Liver (tissue), 9 donors: Measurements from ENCODE around the gene SBDS. TPM values are rescaled to one million over a fixed set of nuclear protein-coding genes. Genes with fewer than 3 reads are reported as not detected.
"Not testable (repeated sequence)": the region's sequence is repeated elsewhere in the genome, so short reads cannot be mapped to it uniquely, and the experiment has no call there.

Experiments used
- DNase-seq: peaks from one replicate; pipeline ENCODE4 v3.0.0-alpha.2; 2017; ENCODE audit warnings: low spot score
- H3K27ac ChIP-seq, 2 donors: one replicate each; pipeline ENCODE4 v1.7.0; 2013; ENCODE audit warnings: inconsistent platforms in 2 of 2, low read length in 2 of 2, control low read depth in 1 of 2, low read depth in 1 of 2, mild to moderate bottlenecking in 1 of 2
- H3K27me3 ChIP-seq, 4 donors: one replicate each; pipeline versions ENCODE4 v1.6.1 to v1.7.0; 2013; ENCODE audit warnings: low read length in 3 of 4, inconsistent platforms in 1 of 4, mild to moderate bottlenecking in 1 of 4, moderate library complexity in 1 of 4; ENCODE audit not compliant: control insufficient read depth in 4 of 4, insufficient read depth in 4 of 4
- H3K36me3 ChIP-seq, 4 donors: one replicate each; pipeline versions ENCODE4 v1.6.1 to v1.7.0; 2013; ENCODE audit warnings: low read length in 3 of 4, mild to moderate bottlenecking in 3 of 4, low read depth in 1 of 4, moderate library complexity in 1 of 4; ENCODE audit not compliant: control insufficient read depth in 4 of 4, insufficient read depth in 3 of 4
- H3K4me1 ChIP-seq, 4 donors: one replicate each; pipeline versions ENCODE4 v1.6.1 to v1.7.0; 2013; ENCODE audit warnings: low read length in 3 of 4, mild to moderate bottlenecking in 3 of 4, moderate library complexity in 1 of 4; ENCODE audit not compliant: control insufficient read depth in 4 of 4, insufficient read depth in 4 of 4
- H3K4me3 ChIP-seq, 3 donors: one replicate each; pipeline versions ENCODE4 v1.6.1 to v1.7.0; 2013; ENCODE audit warnings: low read length in 3 of 3, control low read depth in 1 of 3, low read depth in 1 of 3, mild to moderate bottlenecking in 1 of 3
- H3K9ac ChIP-seq, 2 donors: one replicate each; pipeline ENCODE4 v1.7.0; 2013; ENCODE audit warnings: low read length in 2 of 2, mild to moderate bottlenecking in 2 of 2, moderate library complexity in 2 of 2, control low read depth in 1 of 2, low read depth in 1 of 2
- H3K9me3 ChIP-seq, 4 donors: one replicate each; pipeline versions ENCODE4 v1.6.1 to v1.7.0; 2013; ENCODE audit warnings: low read length in 3 of 4; ENCODE audit not compliant: control insufficient read depth in 4 of 4
- ATF3 ChIP-seq: IDR thresholded peaks from 2 replicates; pipeline ENCODE4 v1.6.1; 2016; ENCODE audit warnings: antibody characterized with exemption
- EGR1 ChIP-seq, 2 donors: IDR thresholded peaks; 2 replicates each; pipeline ENCODE4 v1.6.1; 2016 to 2018; ENCODE audit warnings: antibody characterized with exemption in 2 of 2, low read depth in 2 of 2
- FOXA1 ChIP-seq: IDR thresholded peaks from 2 replicates; pipeline ENCODE4 v1.6.1; 2016; ENCODE audit warnings: antibody characterized with exemption
- FOXA2 ChIP-seq: IDR thresholded peaks from 2 replicates; pipeline ENCODE4 v1.6.1; 2016; ENCODE audit warnings: antibody characterized with exemption
- HNF4A ChIP-seq, 2 donors: conservative IDR thresholded peaks; 2 replicates each; pipeline ENCODE4 v1.6.1; 2016; ENCODE audit warnings: antibody characterized with exemption in 2 of 2, mild to moderate bottlenecking in 2 of 2
- HNF4G ChIP-seq: IDR thresholded peaks from 2 replicates; pipeline ENCODE4 v1.6.1; 2016; ENCODE audit warnings: antibody characterized with exemption
- JUND ChIP-seq, 2 donors: IDR thresholded peaks; 2 replicates each; pipeline ENCODE4 v1.6.1; 2016; ENCODE audit warnings: antibody characterized with exemption in 2 of 2
- NR2F2 ChIP-seq: IDR thresholded peaks from 2 replicates; pipeline ENCODE4 v1.6.1; 2016; ENCODE audit warnings: antibody characterized with exemption
- RAD21 ChIP-seq, 2 donors: IDR thresholded peaks; 2 replicates each; pipeline ENCODE4 v1.6.1; 2016; ENCODE audit warnings: antibody characterized with exemption in 2 of 2, mild to moderate bottlenecking in 2 of 2
- RXRA ChIP-seq, 2 donors: IDR thresholded peaks; 2 replicates each; pipeline ENCODE4 v1.6.1; 2017 to 2018; ENCODE audit warnings: antibody characterized with exemption in 2 of 2, mild to moderate bottlenecking in 1 of 2
- SP1 ChIP-seq: IDR thresholded peaks from 2 replicates; pipeline ENCODE4 v1.6.1; 2018; ENCODE audit warnings: antibody characterized with exemption, mild to moderate bottlenecking
- YY1 ChIP-seq: IDR thresholded peaks from 2 replicates; pipeline ENCODE4 v1.6.1; 2016; ENCODE audit warnings: antibody characterized with exemption, mild to moderate bottlenecking
- WGBS: extraction: QIAGEN DNeasy Blood & Tissue Kit; methylation state at CpG from one replicate; pipeline ENCODE4 v1.1.7; 2013; 5-methylcytosine and 5-hydroxymethylcytosine counted together
- polyA plus RNA-seq, 2 donors: library from polyadenylated mRNA; stranded (reverse) in 1 of 2; unstranded in 1 of 2; fragments of 200-250 nt in 1 of 2; fragments of >200 nt in 1 of 2; fragmentation: Nextera tagmentation in 1 of 2; extraction: Ambion mirVana in 1 of 2; gene quantifications; one replicate each; pipeline versions ENCODE4 v1.2.1 to v1.2.3, GENCODE V29; 2013 to 2015
- total RNA-seq, 2 donors: library from RNA; depleted of rRNA; stranded (reverse); fragments of >200 nt; gene quantifications; one replicate each; pipeline ENCODE4 v1.2.3, GENCODE V29; 2014
- TF ChIP-seq, protein P1 (sequence below): IDR thresholded peaks from 2 replicates; pipeline ENCODE4 v1.6.1; 2016; ENCODE audit warnings: antibody characterized with exemption
- TF ChIP-seq, protein P2 (sequence below): IDR thresholded peaks from 2 replicates; pipeline ENCODE4 v1.6.1; 2016; ENCODE audit warnings: antibody characterized with exemption, mild to moderate bottlenecking
- TF ChIP-seq, protein P3 (sequence below): IDR thresholded peaks from 2 replicates; pipeline ENCODE4 v1.6.1; 2016; ENCODE audit warnings: antibody characterized with exemption
- donor health status: healthy.
- donor health status: healthy.
- donor health status: healthy.
- donor health status: healthy.
- donor health status: healthy.

The SBDS gene
- total and polyA plus RNA-seq, 4 donors = 34.1 to 66.0 (median 59.6) TPM

GRCh38 chr7:67025459-67025858, 30.1 kb upstream of the SBDS start:
- peaks cover 6 to 18% (median 16%) of the 10 kb centered on the region in 4 donors for H3K36me3 ChIP-seq

DNA sequence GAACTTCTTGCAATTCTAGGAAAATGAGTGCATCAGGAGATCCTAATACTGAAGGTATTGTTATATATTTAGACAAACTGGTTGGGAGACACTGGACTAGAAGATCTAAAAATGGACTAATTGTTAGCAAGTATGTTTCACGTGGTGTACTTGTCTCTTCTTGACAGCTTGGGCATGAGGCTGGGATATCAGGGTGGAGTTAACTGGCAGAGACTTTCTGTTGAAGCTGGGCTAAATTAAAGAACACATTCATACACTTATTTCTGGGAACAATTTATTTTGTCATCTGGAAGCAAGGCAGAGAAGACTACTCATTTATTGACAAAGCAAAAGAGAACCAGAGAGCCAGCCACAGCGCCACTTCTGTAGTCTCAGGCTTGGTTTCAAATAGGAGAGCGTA, 27.1 kb upstream of the SBDS start:
- Histone ChIP-seq H3K9ac (no peak overlapping the region), H3K4me3 (no peak overlapping the region), H3K27ac (no peak overlapping the region), H3K36me3 (peaks cover 9 to 30% (median 20%) of the 10 kb centered on the region in 4 donors), H3K9me3 (no peaks in the 10 kb centered on the region), H3K27me3 (no peaks in the 10 kb centered on the region), H3K4me1 (no peaks in the 10 kb centered on the region)
- no peak for DNase-seq
- TF ChIP-seq RXRA (IDR thresholded peaks at IDR 0.05) (no peak), NR2F2 (no peak), FOXA2 (no peak), HNF4A (conservative IDR thresholded peaks at IDR 0.05) (no peak), FOXA1 (no peak), HNF4G (no peak), SP1 (no peak), ATF3 (no peak), YY1 (no peak), RAD21 (IDR thresholded peaks at IDR 0.05) (no peak), JUND (IDR thresholded peaks at IDR 0.05) (no peak)
- TF ChIP-seq, protein P1, sequence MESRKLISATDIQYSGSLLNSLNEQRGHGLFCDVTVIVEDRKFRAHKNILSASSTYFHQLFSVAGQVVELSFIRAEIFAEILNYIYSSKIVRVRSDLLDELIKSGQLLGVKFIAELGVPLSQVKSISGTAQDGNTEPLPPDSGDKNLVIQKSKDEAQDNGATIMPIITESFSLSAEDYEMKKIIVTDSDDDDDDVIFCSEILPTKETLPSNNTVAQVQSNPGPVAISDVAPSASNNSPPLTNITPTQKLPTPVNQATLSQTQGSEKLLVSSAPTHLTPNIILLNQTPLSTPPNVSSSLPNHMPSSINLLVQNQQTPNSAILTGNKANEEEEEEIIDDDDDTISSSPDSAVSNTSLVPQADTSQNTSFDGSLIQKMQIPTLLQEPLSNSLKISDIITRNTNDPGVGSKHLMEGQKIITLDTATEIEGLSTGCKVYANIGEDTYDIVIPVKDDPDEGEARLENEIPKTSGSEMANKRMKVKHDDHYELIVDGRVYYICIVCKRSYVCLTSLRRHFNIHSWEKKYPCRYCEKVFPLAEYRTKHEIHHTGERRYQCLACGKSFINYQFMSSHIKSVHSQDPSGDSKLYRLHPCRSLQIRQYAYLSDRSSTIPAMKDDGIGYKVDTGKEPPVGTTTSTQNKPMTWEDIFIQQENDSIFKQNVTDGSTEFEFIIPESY = no peak
- TF ChIP-seq, protein P2, sequence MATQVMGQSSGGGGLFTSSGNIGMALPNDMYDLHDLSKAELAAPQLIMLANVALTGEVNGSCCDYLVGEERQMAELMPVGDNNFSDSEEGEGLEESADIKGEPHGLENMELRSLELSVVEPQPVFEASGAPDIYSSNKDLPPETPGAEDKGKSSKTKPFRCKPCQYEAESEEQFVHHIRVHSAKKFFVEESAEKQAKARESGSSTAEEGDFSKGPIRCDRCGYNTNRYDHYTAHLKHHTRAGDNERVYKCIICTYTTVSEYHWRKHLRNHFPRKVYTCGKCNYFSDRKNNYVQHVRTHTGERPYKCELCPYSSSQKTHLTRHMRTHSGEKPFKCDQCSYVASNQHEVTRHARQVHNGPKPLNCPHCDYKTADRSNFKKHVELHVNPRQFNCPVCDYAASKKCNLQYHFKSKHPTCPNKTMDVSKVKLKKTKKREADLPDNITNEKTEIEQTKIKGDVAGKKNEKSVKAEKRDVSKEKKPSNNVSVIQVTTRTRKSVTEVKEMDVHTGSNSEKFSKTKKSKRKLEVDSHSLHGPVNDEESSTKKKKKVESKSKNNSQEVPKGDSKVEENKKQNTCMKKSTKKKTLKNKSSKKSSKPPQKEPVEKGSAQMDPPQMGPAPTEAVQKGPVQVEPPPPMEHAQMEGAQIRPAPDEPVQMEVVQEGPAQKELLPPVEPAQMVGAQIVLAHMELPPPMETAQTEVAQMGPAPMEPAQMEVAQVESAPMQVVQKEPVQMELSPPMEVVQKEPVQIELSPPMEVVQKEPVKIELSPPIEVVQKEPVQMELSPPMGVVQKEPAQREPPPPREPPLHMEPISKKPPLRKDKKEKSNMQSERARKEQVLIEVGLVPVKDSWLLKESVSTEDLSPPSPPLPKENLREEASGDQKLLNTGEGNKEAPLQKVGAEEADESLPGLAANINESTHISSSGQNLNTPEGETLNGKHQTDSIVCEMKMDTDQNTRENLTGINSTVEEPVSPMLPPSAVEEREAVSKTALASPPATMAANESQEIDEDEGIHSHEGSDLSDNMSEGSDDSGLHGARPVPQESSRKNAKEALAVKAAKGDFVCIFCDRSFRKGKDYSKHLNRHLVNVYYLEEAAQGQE = no peak
- TF ChIP-seq, protein P3, sequence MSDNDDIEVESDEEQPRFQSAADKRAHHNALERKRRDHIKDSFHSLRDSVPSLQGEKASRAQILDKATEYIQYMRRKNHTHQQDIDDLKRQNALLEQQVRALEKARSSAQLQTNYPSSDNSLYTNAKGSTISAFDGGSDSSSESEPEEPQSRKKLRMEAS = no peak
- 94% methylated on average over 3 of the region's 3 CpGs for WGBS

More at GRCh38 chr7:67025459-67025858, 30.1 kb upstream of the SBDS start:
- H3K9me3 ChIP-seq, DNase-seq, H3K4me3 ChIP-seq, H3K27me3 ChIP-seq, H3K9ac ChIP-seq, H3K27ac ChIP-seq, H3K4me1 ChIP-seq: not testable (repeated sequence)
- 94% methylated on average over 1 of the region's 1 CpG for WGBS

DNA sequence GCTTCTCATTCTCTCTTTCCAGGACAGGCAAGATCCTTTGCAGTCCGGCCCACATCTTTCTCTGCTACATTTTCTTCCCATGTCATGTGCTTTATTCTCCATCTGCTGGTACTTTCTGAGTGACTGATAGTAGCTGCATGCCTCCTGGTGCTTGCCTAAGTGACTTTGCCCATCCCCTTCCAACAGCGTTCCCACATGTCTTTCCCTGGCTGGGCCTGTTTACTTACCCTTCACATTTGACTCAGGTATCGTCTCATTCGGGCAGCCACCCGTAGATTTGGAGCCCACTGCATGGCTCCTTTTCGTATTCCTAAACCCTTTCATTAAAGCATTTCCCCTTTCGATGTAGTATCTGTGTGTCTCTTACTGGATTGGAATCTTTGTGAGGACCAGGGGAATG, 25.9 kb upstream of the SBDS start:
- H3K27ac ChIP-seq = no peak overlapping the region
- peaks cover 11 to 30% (median 20%) of the 10 kb centered on the region in 4 donors for H3K36me3 ChIP-seq
- TF ChIP-seq HNF4A (conservative IDR thresholded peaks at IDR 0.05) (no peak), SP1 (no peak), FOXA1 (no peak), ATF3 (no peak), JUND (IDR thresholded peaks at IDR 0.05) (no peak), YY1 (no peak), HNF4G (no peak), NR2F2 (no peak), RXRA (IDR thresholded peaks at IDR 0.05) (no peak), EGR1 (IDR thresholded peaks at IDR 0.05; ENCODE audit: low read depth in 2 of 2) (no peak)
- TF ChIP-seq, protein P2 = no peak
- TF ChIP-seq, protein P1 = no peak
- H3K27me3 ChIP-seq = no peaks in the 10 kb centered on the region
- no peaks in the 10 kb centered on the region for H3K4me1 ChIP-seq
- H3K9ac ChIP-seq = no peak overlapping the region
- H3K9me3 ChIP-seq = no peaks in the 10 kb centered on the region
- H3K4me3 ChIP-seq = no peak overlapping the region
- WGBS = 95% methylated on average over 7 of the region's 7 CpGs
- no peak for DNase-seq
